Ramos (cell line): ENCODE data around the gene DMAC2L.
"Not testable (repeated sequence)": the region's sequence is repeated elsewhere in the genome, so short reads cannot be mapped to it uniquely, and the experiment has no call there.

Experiments
- in situ Hi-C: fragments of 300-500 bp; cut with MboI; formaldehyde crosslinking; loops from one replicate; pipeline ENCODE4 v1.14.3; 2022; ENCODE audit warnings: low sequenced_read_pairs; ENCODE audit not compliant: unreplicated experiment

Gene DMAC2L, protein sequence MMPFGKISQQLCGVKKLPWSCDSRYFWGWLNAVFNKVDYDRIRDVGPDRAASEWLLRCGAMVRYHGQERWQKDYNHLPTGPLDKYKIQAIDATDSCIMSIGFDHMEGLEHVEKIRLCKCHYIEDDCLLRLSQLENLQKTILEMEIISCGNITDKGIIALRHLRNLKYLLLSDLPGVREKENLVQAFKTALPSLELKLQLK

DNA sequence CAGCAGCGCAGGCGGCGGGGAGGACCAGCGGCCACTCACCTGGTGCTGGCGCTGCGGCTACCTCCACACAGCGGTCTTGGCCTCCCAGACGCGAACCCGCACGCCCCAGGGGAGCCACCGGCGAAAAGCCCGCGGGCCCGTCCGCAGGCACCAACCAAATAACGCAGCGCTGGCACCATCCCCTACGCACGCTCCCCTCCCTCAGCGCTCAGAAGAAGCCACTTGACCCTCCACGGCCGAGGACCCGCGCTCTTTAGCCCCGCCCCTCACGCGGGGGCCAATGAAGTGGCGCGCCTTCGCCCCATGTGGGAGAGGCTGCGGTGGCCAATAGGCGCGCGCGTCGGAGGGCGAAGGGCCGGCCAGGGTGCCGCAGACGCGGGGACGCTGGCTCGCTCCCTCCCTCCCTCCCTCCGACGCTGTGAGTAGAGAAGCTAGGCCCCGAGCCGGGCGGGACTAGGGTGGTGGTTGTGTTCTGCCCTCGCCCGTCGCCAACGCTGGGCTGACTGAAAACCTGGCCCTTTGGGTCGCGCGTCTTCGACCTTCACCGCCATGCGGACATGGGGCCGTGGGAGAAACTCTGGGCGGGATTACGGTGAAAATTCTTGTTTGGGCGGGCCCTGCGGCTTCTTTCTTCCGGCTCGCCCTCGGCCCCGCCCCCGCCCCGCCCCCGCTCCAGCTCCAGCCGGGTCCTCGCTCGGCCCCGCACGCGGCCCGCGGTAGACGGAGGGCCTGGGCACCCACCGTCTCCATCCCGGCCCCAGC, at the start of gene DMAC2L, which contains the start of gene L2HGDH:
TSS of gene DMAC2L (plus strand) at position 353 of the 762 bp plus-strand sequence. CDS start 9,164 bp downstream, outside the sequence.
TSS of gene L2HGDH (minus strand) at position 258 of the 762 bp plus-strand sequence. CDS start at position 179, 79 bp downstream.
- in situ Hi-C loops, result no loop called here

DNA sequence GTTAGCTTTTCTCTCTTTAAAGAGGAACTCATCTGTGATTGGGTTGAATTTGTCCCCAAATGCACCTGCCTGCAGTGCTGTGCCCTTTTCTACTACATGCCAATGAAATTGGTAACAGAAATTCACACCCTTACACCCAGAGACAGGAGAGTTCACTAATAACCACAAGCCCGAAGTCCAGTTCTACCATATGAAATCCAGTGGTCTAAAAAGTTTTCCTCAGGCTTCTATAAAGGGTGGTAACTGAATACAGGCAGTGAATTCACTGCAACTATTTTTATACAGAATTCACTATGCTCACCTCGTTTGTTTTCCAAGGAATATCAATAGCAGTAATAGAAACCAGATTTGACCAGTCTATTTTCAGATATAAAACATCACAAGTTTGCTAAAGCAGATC, 49.3 kb upstream of the DMAC2L start:
- in situ Hi-C loops, result no loop called here

DNA sequence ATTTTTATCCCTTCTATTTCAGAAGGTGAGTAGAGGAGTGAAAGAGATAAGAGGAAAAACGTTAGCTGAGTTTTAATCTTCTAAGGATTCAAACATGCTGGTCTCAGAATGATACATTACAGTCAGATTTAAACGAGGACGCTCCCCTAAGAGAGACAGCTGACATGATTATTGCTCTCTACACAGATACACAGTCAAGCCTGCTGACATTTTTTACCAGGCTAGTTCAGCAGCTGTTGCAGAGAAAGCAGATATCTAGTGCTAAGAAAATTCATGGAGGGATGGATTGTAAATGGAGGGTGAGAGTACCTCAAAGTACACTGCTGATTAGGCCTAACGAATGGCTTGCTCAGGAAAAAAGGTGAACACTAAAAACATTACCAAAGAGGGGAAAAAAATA, 48.8 kb upstream of the DMAC2L start:
- in situ Hi-C loops, result no loop called here

DNA sequence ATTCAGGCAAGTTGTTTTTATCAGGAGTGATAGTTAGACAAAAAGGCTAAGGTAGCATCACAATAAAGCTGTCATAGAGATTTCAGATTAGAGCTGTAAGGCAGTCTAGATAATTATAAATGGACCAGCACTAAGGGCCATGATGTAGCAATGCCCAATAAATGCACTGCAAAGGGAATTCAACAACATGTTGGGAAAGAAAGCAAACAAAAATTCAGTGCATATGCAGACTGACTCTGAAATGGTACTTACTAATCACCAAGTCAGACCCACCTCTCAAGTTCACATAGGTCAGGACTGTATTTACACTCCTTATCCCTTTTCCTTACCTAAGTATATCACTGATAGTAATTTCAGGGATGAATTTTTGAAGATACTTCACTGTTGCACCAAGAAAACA, 47.1 kb upstream of the DMAC2L start:
- in situ Hi-C loops, result no loop called here

DNA sequence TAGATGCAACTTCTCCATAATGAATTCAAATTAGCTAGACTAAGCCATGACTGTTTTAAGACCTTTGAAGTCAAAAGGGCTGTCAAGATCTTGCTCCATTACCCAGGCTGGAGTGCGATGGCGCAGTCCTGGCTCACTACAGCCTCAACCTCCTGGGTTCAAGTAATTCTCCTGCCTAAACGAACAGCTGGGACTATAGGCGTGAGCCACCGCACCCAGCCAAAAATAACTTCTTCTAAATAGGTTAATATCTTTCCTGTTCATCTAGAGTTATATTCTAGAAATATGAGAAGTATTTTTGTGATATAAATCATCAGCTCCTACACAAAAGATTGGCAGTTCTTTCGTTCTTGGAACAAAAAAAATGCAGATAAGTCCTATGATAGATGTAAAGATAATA, 41.2 kb upstream of the DMAC2L start:
- in situ Hi-C loops, result no loop called here

- in situ Hi-C loops, result no loop called here
These were observed 39.6 kb upstream of the DMAC2L start for GRCh38 chr14:50272498-50272897.

DNA sequence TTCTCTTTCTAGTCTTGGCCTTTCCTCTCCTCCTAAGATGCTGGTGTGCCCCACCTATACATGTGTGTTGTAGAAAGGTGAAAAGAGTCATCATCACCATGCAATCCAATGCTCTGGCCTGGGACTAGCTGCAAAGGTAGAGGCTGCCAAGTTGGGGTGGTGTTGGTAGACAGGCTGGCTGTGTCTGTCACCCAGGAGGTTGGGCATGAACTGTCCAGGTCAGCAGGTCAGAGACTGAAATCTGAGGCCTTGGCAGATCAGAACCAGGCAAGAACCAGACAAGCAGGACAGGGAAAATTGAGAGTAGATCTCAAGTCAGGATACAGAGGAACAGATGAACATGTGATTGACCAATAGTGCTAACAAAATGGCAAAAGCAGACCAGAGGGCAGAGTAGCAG, 26.3 kb upstream of the DMAC2L start:
- in situ Hi-C loops, result no loop called here

- in situ Hi-C loops, result no loop called here
These were observed 24.0 kb upstream of the DMAC2L start for GRCh38 chr14:50288146-50288545.

GRCh38 chr14:50290306-50290705, 21.8 kb upstream of the DMAC2L start:
- in situ Hi-C loops, result no loop called here

- in situ Hi-C loops, result no loop called here
These were observed 12.5 kb upstream of the DMAC2L start for GRCh38 chr14:50299585-50299984.

GRCh38 chr14:50301914-50302313, 10.2 kb upstream of the DMAC2L start:
- in situ Hi-C loops, result no loop called here

GRCh38 chr14:50303744-50304471, 8.2 kb upstream of the DMAC2L start:
- in situ Hi-C loops, result no loop called here

GRCh38 chr14:50308363-50308915, 3.7 kb upstream of the DMAC2L start:
- in situ Hi-C loops, result no loop called here

DNA sequence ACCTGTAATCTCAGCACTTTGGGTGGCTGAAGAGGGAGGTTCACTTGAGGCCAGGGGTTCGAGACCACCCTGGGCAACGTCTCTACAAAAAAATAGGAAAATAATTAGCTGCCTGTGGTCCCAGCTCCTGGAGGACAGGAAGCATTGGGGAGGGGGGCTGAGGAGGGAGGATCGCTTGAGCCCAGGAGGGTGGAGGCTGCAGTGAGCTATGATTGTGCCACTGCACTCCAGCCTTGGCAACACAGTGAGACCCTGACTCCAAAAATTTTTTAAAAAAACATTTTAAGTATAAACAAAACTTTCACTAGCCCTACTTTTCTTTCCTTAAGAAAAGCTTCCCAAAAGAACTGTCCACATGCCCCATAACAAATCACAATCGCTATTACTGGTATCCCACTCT, 1.7 kb upstream of the DMAC2L start:
- in situ Hi-C loops, result no loop called here

DNA sequence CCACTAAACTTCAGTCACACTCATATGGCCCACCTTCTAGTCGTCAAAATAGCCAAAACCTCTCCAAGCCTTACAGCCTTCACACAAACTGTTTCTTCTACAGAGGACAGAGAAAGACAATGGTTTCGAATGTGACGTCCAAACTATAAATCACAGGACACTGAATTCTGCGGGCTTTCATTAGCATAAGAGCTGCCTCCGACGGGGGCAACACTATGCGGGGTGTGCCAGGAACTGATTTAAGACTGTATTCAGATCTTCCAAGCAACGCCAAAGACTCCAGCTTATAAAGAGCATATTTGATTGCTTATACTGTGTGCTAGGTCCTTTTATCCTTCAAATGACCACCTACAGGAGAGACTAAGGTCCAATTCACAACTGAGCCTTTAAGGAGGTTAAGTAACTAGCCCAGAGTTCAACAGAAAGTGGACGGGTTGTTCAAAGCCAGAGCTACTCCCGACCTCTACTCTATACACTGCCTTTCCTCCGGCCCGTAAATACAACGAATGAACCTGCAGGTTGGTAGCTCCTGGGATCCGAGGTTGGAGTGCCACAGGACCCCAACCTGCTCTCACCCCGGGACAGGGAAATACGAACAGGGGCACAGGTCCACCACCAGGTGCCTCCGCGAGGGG, 670 bp upstream of the DMAC2L start:
- in situ Hi-C loops, result no loop called here

DNA sequence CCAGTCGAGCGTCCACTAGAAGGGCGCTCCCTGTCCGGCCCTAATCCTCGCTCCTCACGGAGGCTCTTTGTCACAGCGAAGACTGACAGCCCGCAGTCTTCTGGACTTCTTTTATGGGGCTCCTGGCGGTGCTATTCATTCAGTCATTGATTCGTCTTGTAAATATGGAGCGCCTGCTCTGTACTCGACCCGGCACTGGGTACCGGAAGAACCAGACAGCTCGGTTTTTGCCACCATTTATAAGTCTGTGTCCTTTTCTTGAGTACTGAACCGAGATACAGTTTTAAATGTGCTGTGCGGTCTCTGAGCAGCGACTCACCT, 570 bp downstream of the DMAC2L start:
- in situ Hi-C loops, result no loop called here

DNA sequence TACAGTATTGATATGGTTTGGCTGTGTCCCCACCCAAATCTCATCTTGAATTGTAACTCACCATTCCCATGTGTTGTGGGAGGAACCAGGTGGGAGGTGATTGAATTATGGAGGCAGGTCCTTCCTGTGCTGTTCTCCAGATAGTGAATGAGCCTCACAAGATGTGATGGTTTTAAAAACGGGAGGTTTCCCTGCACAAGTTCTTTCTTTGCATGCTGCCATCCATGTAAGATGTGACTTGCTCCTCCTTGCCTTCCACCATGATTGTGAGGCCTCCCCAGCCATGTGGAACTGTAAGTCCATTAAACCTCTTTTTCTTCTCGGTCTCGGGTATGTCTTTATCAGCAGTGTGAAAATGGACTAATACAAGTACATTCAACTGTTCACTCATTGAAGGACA, 2.0 kb downstream of the DMAC2L start:
- in situ Hi-C loops, result not testable (repeated sequence)

DNA sequence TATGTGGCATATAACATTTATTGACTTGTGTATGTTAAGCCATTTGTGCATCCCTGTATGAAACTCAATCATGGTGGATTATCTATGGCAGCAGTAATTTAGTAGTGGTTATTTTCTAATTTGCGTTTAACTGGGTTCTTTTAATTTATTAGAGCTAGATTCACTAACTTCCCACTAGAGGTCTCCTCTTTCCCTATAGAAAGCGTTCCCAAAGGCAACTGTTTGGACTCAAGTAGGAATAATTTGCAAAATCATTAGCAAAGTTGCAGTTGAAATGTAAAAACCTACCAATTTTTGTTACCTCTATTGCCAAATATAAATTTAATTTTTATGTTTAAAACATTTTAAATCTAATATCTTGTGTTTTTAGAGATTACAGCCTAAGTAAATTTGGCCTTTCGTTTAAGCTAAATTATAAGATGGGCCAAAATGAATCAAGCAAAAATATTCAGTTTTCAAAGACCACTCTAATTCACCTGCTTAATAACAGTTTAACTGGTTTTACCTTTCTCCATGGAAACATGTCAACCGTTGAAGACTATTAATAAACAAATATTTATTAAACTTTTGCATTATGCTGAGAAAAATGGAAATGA, 6.0 kb downstream of the DMAC2L start:
- in situ Hi-C loops, result no loop called here

GRCh38 chr14:50319293-50319692, 7.2 kb downstream of the DMAC2L start:
- in situ Hi-C loops, result no loop called here

DNA sequence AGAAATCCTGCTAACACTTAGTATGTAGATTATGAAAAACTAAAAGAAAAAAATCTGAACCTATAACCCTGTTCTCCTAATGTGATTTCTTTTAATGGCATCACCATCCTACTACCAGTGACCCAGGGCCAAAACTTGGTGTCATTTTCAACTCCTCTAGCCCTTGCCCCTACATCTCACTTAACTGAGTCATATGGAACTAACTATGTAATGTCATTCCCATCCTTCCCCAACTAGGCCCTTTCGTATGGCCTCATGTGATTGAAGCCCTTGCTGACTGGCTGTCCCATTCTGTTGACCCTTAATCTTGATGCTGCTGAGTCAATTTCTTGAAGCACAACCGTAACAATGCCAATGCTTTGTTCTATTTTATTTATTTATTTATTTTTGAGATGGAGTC, 7.6 kb downstream of the DMAC2L start:
- in situ Hi-C loops, result loop anchor here (5.0 kb wide), 1 partner anchor 208 kb away; no protein-coding TSS in a partner anchor
